ENCODE results near the gene IDI2. TPM values are rescaled to one million over a fixed set of nuclear protein-coding genes. Genes with fewer than 3 reads are reported as not detected.
"Not testable (repeated sequence)": the region's sequence is repeated elsewhere in the genome, so short reads cannot be mapped to it uniquely, and the experiment has no call there.

IDI2 gene
- not detected for total RNA-seq

DNA sequence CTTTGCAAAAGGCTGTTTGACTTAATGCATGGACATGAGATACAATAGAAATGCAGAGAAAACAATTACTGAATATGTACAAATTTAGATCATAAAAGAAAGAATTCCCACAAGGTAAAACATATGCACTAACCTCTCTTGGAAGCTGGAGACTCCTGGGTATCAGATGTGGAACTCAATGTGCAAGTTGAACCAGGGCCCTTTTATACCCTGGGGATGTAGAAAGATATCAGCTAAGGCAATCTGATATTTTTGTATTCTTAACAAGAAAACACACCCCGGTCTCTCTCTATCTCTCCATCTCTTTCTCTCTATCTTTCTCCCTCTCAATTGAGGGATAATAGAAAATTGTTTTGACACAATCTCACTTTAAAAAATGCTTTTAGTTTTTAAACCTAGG, at the start of gene IDI2:
TSS of gene IDI2 (minus strand) at position 177 of the 400 bp plus-strand sequence. CDS start 1,136 bp downstream, outside the sequence.
- no peak for DNase-seq

DNA sequence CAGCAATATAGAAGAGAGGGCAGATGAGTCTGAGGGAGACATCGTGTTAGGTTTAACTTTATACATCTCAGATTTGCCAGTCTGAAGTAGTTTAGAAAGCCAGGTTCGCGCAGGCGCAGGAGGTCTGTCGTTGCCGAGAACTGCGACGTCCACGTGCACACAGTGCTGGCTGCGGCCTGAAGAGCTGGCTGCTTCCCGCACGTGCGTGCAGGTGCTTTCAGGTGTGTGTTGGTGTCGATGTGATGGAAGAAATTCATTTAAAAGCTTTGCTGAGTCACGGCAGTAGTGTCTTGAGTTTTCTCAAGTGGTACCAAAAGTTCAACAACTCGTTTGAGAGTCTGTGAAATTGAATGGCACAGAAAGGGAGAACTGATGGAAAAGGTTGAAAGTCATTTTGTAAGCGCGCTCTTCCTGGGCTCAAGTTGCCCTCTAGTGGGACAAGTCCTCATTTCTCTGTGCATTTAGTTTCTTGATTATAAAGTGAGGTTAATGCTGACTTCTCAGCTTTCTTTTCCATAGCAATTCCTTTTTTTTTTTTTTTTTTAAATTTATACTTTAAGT, 49.2 kb upstream of the IDI2 start:
- DNase-seq = no peak

GRCh38 chr10:1074052-1074747, 48.5 kb upstream of the IDI2 start:
- no peak for DNase-seq

DNA sequence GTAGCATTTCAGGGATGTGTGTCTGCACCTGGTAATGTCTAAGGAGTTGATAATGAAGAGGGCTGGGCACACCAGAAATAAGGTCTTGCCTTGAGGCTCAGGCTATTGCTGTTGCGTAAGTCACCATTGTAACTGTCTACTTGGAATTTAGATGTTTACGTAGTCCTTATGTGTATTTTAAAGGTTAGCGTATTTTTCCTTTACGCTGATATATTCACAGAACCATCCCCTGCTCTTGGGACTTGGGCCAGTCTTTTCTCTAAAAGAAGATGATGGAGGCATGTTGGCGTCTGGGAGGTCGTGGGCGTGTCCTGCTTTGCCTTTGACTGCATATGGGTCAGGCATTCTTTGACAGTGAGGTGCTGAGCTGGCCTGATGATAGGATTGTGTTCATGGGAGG, 45.3 kb upstream of the IDI2 start:
- DNase-seq = no peak

- no peak for DNase-seq
Measured at GRCh38 chr10:1068380-1069361, 43.0 kb upstream of the IDI2 start.

DNA sequence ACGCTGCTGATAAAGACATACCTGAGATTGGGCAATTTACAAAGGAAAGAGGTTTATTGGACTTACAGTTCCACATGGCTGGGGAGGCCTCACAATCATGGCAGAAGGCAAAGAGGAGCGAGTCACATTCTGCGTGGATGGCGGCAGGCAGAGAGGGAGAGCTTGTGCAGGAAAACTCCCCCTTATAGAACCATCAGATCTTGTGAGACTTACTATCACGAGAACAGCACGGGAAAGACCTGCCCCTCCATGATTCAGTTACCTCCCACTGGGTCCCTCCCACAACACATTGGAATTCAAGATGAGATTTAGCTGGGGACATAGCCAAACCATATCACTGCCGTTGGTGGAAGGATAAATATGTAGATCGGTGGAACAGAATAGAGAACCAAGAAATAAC, 41.1 kb upstream of the IDI2 start:
- not testable (repeated sequence) for DNase-seq

DNA sequence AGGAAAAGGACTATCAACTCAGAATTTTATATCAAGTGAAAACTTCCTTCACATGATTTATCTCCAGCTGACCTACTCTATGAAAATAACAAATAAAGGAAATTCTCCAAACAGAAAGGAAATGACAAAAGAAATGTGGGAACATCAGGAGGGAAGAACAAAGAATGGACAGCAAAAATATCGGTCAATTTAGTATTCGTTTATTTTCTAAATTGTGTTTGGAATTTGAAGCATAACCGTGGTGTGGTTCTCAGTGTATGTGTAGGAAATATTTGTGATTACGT, 39.2 kb upstream of the IDI2 start:
- DNase-seq = no peak

- DNase-seq = no peak
Measured at GRCh38 chr10:1063232-1063865, 37.7 kb upstream of the IDI2 start.

DNA sequence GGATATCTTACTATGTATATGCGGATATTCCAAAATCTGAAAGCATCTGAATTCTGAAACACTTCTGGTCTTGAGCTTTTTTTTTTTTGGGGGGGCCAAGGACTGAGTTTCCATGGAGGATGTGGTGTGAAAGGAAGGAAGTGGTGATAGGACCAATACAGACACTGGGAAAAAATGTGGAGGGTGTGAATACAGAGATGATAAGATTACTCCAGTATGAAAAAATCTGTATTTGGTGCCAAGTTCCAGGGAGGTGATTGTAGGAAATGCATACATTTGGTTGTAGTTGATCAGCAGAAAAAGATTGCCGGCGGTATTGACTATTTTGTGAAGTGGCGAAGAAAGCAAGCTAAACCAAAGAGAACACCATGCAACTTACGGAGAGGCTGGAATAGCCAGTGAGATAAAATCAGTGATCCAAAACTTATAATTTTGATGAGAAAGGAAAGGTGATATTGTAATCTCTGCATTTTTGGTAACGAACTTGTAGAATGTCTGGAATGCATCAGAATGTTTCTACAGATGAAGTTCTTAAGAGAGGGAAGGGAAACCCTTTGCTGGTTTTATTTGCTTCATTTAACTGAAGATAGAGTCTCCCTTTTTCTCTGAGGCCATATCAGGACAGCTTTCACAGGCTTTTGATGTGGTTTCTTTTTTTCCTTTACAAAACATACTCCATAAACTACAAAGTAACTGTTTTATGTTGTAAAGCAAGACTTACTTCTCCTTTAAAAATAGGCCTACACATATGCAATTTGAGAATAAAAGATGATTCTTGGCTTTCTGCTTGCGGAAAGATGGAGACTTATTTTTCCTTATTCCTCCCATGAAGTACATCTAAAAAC, 36.5 kb upstream of the IDI2 start:
- no peak for DNase-seq

GRCh38 chr10:1059902-1060301, 34.2 kb upstream of the IDI2 start:
- no peak for DNase-seq

DNA sequence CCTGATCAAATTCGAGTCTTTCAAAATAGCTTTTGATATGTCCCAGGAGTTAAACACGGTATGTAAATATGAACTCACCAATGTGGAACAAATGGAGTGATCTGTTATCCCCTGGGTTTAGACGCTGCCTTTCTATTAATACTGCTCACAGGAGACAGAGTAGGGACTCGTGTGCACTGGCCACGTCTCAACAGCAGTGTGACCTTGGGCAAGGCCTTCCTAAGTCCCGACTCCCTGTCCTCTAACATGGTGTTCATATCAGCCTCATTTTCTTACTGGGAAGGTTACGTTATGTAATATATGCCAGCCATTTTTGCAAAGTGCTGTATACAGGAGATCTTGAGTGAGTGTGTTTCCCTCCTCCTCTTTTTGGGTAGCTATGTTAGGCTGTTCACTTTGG, 32.4 kb upstream of the IDI2 start:
- no peak for DNase-seq

DNA sequence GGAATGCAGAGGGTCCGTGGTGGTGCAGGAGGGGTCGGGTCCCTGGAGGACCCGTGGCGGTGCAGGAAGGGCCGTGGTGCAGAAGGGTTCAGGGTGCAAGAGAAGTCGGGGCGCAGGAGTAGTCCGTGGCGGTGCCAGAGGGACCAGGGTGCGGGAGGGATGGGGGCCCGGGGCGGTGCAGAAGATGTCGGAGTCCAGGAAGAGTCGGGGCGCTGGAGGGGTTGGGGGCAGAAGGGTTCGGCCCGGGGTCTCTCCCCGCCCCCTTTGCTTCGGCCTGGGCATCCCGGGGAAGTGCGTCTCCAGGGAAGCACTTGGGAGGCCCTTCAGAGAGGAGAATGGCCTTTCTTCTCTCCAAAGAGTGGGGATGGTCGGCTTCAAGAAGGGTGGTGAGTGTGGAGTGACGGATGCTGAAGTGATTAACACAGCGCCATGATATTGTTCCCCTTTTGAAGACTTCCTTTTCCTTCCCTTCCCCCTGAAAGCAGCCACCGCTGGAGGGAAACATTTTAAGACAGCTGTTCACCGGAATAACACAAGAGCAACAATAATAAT, 31.5 kb upstream of the IDI2 start:
- DNase-seq = peak; percentile 15

DNA sequence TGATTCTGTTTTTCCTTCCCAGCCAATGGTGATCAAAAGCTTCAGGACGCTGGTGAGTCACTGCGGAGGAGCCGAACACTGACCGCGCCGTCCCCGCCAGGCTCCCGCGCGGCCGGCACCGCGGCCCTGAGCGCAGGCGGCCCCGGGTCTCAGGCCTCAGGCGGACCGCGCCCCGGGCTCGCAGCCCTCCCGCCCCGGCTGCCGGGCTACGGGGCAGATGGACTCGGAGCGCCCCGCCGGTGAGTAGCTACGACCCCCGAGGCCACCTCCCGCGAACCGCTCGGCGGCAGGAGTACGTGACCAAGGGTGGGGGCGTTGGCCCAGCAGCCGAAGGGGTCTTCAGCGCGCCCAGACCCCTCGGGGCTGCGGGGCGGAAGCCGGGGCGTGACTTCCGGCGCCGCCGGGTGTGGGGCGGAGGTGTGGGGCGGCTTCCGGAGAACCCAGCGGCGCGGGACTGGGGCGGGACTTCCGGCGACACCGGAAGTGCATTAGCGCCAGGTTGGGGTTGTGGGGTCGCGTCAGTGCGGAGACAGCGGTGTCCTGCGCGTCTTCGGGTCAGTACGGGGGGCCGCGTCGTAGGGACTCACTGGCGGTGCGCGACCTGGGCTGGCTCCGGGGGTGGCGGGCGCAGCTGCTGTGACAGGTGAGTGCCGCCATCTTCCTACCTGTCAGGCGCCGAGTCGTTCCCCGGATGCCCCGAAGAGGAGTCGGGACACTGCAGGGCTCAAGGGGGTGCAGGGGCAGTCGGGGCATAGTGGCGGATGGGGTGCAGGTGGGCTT, 30.9 kb upstream of the IDI2 start, which contains the start of gene WDR37:
TSS of gene WDR37 (plus strand) at position 60 of the 780 bp plus-strand sequence. CDS start 15,771 bp downstream, outside the sequence.
- peak; percentile 91 for DNase-seq

DNA sequence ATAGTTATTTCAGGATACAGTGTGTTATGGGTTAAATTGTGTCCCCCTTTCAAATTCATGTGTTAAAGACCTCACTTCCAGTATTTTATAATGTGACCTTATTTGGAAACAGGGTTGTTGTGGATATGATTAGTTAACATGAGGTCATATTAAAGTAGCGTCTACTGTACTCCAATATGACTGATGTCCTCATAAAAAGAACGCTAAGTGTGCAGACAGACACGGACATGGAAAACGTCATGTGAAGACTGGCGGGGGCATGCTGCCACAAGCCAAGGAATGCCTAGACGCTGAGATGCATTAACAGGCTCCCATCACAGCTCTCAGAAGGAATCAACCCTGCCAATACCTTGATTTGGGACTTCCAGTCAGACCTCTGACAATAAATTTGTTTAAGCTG, 29.0 kb upstream of the IDI2 start:
- DNase-seq = no peak

- DNase-seq = no peak
Measured at GRCh38 chr10:1050554-1050953, 24.9 kb upstream of the IDI2 start.

- DNase-seq = peak; percentile 21
Measured at GRCh38 chr10:1050145-1050544, 24.5 kb upstream of the IDI2 start.

DNA sequence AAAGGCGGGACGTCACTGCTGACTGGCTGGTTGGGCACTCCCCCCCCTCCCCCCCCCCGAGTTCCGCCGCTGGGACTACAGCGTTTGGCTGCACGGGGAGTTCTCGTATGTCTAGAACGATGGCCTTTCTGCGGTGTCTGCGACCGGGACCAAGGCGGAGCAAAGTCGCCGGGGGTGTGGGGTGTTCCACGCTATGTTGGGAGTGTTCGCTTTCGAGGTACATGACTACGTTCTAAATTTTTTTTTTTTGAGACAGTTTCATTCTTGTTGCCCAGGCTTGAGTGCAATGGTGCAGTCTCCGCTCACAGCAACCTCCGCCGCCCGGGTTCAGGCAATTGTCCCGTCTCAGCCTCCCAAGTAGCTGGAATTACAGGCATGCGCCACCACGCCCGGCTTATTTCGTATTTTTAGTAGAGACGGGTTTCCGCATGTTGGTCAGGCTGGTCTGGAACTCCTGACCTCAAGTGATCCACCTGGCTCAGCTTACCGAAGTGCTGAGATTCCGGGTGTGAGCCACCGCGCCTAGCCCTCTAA, 23.8 kb upstream of the IDI2 start:
- no peak for DNase-seq

DNA sequence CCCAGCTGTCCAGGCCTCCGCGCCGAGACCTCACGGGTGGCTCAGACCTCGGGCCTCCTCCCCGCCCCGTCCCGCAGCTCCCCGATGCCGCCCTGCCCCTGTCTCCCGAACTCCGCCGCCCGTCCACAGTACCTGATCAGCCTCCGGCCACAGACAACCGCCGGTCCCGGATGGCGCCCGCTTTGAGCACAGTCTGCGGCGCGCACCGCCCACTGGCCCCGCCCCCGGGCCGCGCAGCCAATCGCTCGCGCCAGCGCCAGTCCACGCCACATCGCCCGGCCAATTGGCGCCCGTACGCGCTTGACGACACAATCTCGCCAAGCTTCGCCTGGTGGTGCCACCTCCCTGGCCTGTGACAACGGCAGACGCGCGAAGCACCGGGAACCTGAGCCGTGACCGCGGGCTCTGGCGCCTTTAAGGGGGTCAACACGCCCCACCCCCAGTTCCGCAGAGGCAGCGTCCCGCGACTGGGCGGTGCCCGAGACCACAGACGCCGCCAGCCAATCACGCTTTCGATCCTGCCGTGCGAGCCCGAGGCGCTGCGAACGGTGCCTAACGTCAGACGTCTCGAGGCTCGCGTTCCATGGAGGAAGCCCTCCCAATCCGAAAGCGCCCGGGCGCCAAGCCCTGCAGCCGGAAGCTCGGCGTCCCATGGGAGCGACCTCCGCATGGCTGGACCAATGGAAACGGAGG, 23.2 kb upstream of the IDI2 start, which contains the start of gene IDI1:
TSS of gene IDI1 (minus strand) at position 388 of the 693 bp plus-strand sequence. CDS start at position 272, 116 bp downstream.
- peak; percentile 99 for DNase-seq

DNA sequence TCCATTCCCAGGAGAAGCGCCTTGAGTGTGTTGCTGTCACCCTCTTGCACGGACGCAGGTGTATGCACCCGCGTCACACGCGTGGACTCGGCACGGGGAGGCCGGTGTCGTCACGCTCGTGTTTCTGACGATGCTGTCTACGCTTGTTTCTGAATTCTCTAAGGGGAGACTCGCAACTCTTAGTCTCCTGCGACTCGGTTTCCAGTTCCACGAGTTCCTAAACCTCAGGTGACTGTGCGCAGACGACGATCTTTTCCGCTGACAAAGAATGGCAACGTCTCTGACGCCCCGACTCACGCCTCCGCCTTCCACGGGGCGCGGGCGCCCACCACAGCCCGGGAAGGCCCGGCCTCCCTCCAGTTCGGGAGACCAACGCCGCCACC, 22.7 kb upstream of the IDI2 start:
- DNase-seq = no peak

- DNase-seq = peak; percentile 34
Measured at GRCh38 chr10:1047937-1048336, 22.3 kb upstream of the IDI2 start.

Measured in tongue (tissue), 2 donors.